ENCODE measurements around the gene CCDC92B. TPM values are rescaled to one million over a fixed set of nuclear protein-coding genes. Genes with fewer than 3 reads are reported as not detected.
A peak's percentile ranks its signal among the peaks of the same experiment; 100 is the strongest.

The CCDC92B gene
- total RNA-seq, 6 experiments from 2014 or later, result not detected

DNA sequence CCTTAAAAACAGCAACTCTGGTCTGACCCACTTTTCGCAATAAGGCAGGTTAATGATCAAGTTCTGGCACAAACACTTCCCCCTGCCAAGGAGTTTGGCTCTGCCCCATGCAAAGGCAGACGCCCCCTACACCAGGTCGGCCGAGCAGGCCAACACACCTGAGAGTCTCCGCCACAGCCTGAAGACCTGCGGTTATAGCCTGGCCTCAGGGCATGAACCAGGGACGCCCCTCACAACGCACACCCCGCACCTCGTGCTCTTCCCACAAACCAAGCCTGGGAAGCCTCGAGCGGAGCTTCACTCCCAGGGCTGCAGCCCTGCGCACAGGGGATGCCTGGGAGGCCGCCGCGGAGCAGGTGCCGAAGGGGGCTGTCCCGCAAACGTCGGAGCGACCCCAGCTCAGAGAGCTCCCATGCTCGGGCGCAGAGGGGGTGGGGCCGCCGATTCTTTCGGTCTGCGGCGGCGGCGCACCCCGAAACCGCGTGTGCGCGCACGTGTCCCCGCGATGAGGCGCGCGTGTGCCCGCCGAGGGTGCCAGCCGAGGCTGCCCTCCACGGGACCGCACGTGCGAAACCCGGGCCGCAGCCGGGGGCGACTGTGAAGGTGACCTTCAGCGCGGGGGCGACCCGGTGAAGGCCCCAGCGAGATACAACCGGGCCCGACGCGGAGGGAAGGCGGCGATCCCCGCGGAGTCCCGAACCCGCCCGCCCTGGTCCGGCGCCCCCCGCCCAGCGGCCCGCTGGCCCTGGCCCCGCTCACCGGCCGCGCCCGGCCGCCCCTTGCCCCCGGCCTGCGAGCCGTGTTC lies 38.4 kb downstream of the CCDC92B start:
- Histone ChIP-seq H3K27me3 (no peaks in the 10 kb centered on the region), H3K36me3 (peaks cover 0 to 6% (median 0%) of the 10 kb centered on the region in 4 donors), H3K4me3 (peak overlapping the region; percentile 84 to 99 (median 93)), H3K27ac (peak overlapping the region; percentile 76 to 84 (median 81)), H3K4me1 (peaks cover 0 to 43% (median 16%) of the 10 kb centered on the region in 4 donors), H3K9me3 (no peaks in the 10 kb centered on the region)
- ATAC-seq, result peak; percentile 38 to 59 (median 54)
- peak; percentile 70 to 89 (median 88) for DNase-seq
- WGBS (ENCODE audit: insufficient coverage, low coverage, low lambda C conversion rate, missing lambda C conversion rate), result no CpG with 5 or more reads among the region's 82 CpGs
- peak; percentile 45 for TF ChIP-seq POLR2A (IDR thresholded peaks at IDR 0.05)
- TF ChIP-seq, protein P1, sequence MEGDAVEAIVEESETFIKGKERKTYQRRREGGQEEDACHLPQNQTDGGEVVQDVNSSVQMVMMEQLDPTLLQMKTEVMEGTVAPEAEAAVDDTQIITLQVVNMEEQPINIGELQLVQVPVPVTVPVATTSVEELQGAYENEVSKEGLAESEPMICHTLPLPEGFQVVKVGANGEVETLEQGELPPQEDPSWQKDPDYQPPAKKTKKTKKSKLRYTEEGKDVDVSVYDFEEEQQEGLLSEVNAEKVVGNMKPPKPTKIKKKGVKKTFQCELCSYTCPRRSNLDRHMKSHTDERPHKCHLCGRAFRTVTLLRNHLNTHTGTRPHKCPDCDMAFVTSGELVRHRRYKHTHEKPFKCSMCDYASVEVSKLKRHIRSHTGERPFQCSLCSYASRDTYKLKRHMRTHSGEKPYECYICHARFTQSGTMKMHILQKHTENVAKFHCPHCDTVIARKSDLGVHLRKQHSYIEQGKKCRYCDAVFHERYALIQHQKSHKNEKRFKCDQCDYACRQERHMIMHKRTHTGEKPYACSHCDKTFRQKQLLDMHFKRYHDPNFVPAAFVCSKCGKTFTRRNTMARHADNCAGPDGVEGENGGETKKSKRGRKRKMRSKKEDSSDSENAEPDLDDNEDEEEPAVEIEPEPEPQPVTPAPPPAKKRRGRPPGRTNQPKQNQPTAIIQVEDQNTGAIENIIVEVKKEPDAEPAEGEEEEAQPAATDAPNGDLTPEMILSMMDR (IDR thresholded peaks at IDR 0.05), result peak in 1 of 4 donors; percentile 6
- intact Hi-C loops (cut with DNase I), result no loop called here

DNA sequence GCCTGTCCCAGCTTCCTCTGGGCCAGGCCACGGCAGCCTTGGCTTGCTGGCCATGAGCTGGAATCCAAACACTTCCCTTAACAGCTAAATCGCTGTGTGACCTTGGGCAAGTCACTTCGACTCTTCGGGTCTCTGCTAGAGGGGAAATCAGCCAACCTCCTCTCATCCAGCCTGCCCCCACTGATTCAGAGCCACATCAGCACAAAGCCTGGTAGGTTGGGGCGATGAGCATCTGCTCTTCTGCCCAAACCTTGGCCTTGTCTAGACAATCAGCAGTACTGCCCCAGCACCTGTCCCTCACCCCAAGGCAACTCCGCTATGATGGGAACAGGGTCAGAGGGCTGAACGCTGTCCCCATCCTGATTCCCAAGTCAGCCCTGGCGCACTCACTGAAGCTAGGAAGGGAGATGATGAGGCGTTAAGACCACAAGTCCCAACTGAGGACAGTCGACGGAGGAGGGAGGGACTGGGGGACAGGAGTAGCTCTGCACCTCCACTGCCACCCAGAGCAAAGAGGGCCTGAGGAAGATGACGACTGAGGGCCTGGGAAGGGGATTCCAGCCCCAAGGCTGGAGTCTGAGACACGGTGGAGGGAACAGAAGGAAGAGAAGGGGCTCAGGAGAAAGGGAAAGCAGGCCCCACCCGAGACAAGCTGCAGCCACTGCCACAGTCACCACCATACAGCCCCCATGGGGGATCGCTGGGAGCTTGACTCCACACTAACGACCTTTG lies 39.2 kb downstream of the CCDC92B start:
- DNase-seq, result peak in 2 of 3 donors; percentile 24 to 50
- Histone ChIP-seq H3K27me3 (no peaks in the 10 kb centered on the region), H3K4me1 (peaks cover 0 to 50% (median 18%) of the 10 kb centered on the region in 4 donors), H3K4me3 (peak overlapping the region; percentile 84 to 99 (median 93)), H3K9me3 (no peaks in the 10 kb centered on the region), H3K27ac (peak overlapping the region; percentile 76 to 84 (median 81)), H3K36me3 (peaks cover 0 to 6% (median 0%) of the 10 kb centered on the region in 4 donors)
- 32% methylated on average over 11 of the region's 16 CpGs for WGBS (ENCODE audit: insufficient coverage, low coverage, low lambda C conversion rate, missing lambda C conversion rate)
- ATAC-seq, result peak in 2 of 4 donors; percentile 0 to 1
- no peak for TF ChIP-seq POLR2A (IDR thresholded peaks at IDR 0.05)
- TF ChIP-seq, protein P1 (IDR thresholded peaks at IDR 0.05), result no peak
- intact Hi-C loops (cut with DNase I), result no loop called here

DNA sequence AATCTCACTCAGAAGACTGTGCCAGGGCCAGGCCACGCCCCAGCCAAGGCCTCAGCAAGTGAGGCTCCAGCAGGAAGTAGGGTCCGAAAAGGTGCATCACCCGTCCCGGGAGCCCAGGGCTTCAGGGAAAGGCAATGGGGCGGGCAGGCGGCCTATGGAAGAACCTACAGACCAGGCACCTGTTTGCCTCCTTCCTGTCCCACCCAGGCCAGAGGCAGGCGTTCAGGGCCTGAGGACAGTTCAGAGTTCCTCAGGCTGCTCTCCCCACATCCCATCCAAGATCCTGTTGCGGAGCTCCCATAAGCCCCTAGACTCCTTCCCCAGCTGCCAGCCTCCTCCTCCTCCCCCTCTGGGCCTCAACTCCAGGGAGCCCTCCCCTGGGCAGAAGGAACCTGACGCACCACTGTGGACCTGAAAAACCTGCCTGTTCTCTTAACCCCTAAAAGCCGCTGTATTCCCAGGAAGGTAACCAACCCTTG lies 40.2 kb downstream of the CCDC92B start:
- intact Hi-C loops (cut with DNase I), result no loop called here
- H3K36me3 ChIP-seq, result peaks cover 0 to 6% (median under 1%) of the 10 kb centered on the region in 4 donors
- no peaks in the 10 kb centered on the region for H3K27me3 ChIP-seq
- peaks cover 0 to 59% (median 18%) of the 10 kb centered on the region in 4 donors for H3K4me1 ChIP-seq
- DNase-seq, result peak; percentile 81 to 83 (median 83)
- H3K4me3 ChIP-seq, result peak overlapping the region; percentile 84 to 99 (median 93)
- peak overlapping the region; percentile 9 to 84 (median 76) for H3K27ac ChIP-seq
- TF ChIP-seq, protein P1 (IDR thresholded peaks at IDR 0.05), result no peak
- no peak for TF ChIP-seq POLR2A (IDR thresholded peaks at IDR 0.05)
- no peaks in the 10 kb centered on the region for H3K9me3 ChIP-seq
- WGBS (ENCODE audit: insufficient coverage, low coverage, low lambda C conversion rate, missing lambda C conversion rate), result 14% methylated on average over 5 of the region's 10 CpGs
- ATAC-seq, result peak; percentile 30 to 50 (median 40)

DNA sequence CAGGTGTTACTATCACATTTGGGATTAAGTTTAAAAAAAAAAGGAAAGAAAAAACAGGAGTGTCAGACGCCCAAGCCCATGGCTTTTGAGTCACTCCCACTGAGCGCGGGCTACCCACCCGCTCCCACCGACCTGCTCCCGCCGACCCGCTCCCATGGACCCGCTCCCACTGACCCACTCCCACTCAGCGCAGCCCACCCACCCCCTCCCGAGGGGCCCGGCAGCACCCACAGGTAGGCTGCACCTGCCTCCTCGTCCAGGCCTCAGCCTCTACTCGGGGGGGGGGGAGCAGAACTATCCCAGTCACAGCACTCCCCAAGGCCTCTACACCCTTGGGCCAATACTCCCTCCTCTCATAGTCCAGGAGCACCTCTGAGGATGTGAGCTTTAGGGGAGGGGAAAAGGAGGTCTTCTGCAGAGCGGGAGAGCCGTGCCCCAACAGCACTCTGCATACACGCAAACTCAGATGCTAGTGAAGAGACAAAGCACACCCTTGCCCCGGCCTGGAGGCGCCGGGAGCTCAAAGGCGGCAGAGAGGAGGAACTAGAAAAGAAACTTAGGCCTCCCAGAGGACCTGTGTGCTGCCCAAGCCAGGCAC lies 40.8 kb downstream of the CCDC92B start:
- 16% methylated on average over 10 of the region's 21 CpGs for WGBS (ENCODE audit: insufficient coverage, low coverage, low lambda C conversion rate, missing lambda C conversion rate)
- Histone ChIP-seq H3K4me3 (peak overlapping the region; percentile 84 to 99 (median 93)), H3K27me3 (no peaks in the 10 kb centered on the region), H3K27ac (peak overlapping the region in 1 of 3 donors; percentile 76), H3K4me1 (peaks cover 0 to 65% (median 18%) of the 10 kb centered on the region in 4 donors), H3K9me3 (no peaks in the 10 kb centered on the region), H3K36me3 (peaks cover 0 to 7% (median 3%) of the 10 kb centered on the region in 4 donors)
- no peak for TF ChIP-seq POLR2A (IDR thresholded peaks at IDR 0.05)
- TF ChIP-seq, protein P1 (IDR thresholded peaks at IDR 0.05), result no peak
- peak in 1 of 3 donors; percentile 52 for DNase-seq
- intact Hi-C loops (cut with DNase I), result no loop called here
- ATAC-seq, result no peak
